Upper lobe of right lung (tissue), 1 donor: ENCODE data around the gene PCDHA13. TPM values are rescaled to one million over a fixed set of nuclear protein-coding genes. Genes with fewer than 3 reads are reported as not detected.

ENCODE experiments used
- ATAC-seq: fragments of 200-7000 bp; cut with Tn5 transposase; one replicate; pipeline ENCODE4 v1.9.1; 2020; ENCODE audit warnings: mild to moderate bottlenecking, moderate library complexity
- DNase-seq: peaks from one replicate; pipeline ENCODE4 v3.0.0-alpha.2; 2020
- H3K27ac ChIP-seq: fragments of 200-600 bp; one replicate; pipeline ENCODE4 v1.8.0; 2022
- H3K27me3 ChIP-seq: fragments of 200-600 bp; one replicate; pipeline ENCODE4 v1.8.0; 2022; ENCODE audit warnings: mild to moderate bottlenecking
- H3K36me3 ChIP-seq: fragments of 200-600 bp; one replicate; pipeline ENCODE4 v1.8.0; 2022
- H3K4me1 ChIP-seq: fragments of 200-600 bp; one replicate; pipeline ENCODE4 v1.8.0; 2022
- H3K4me3 ChIP-seq: fragments of 200-600 bp; one replicate; pipeline ENCODE4 v1.8.0; 2022; ENCODE audit warnings: mild to moderate bottlenecking
- H3K9me3 ChIP-seq: fragments of 200-600 bp; one replicate; pipeline ENCODE4 v1.8.0; 2022
- CTCF ChIP-seq: fragments of 200-600 bp; IDR thresholded peaks from one replicate; pipeline ENCODE4 v1.8.0; 2022; ENCODE audit warnings: antibody characterized with exemption
- intact Hi-C: fragments of 100-400 bp; cut with DNase I; formaldehyde crosslinking; loops from one replicate; pipeline ENCODE4 v1.11.0; 2022
- total RNA-seq: library from RNA; stranded (reverse); fragmentation: NEBNext Ultra II Directional; extraction: Animal tissue kit (Norgen Biotek cat#: 25700); gene quantifications from one replicate; pipeline ENCODE4 v1.2.1, GENCODE V29; 2021
- donor health status: DM: no; HTN: yes; CAD: no; lungs with severe emphysema.

The PCDHA13 gene
- total RNA-seq, 1 donor from 2014 or later: 2.3 TPM

GRCh38 chr5:140883373-140883772 lies 1.4 kb downstream of the PCDHA13 start:
- ATAC-seq (no peak), DNase-seq (peak; percentile 58)
- H3K27me3 ChIP-seq: no peaks in the 10 kb centered on the region
- no peak overlapping the region for H3K27ac ChIP-seq
- H3K4me1 ChIP-seq: no peaks in the 10 kb centered on the region
- intact Hi-C loops: no loop called here
- TF ChIP-seq CTCF: no peak
- H3K36me3 ChIP-seq: no peaks in the 10 kb centered on the region
- no peak overlapping the region for H3K4me3 ChIP-seq
- no peaks in the 10 kb centered on the region for H3K9me3 ChIP-seq

GRCh38 chr5:140883927-140884697 lies 2.2 kb downstream of the PCDHA13 start:
- no peak for TF ChIP-seq CTCF
- peak; percentile 26 for ATAC-seq
- no peaks in the 10 kb centered on the region for H3K9me3 ChIP-seq
- no peaks in the 10 kb centered on the region for H3K36me3 ChIP-seq
- H3K27me3 ChIP-seq: no peaks in the 10 kb centered on the region
- H3K27ac ChIP-seq: no peak overlapping the region
- no peak overlapping the region for H3K4me3 ChIP-seq
- no peaks in the 10 kb centered on the region for H3K4me1 ChIP-seq
- DNase-seq: peak; percentile 58
- intact Hi-C loops: no loop called here

- H3K9me3 ChIP-seq: no peaks in the 10 kb centered on the region
- intact Hi-C loops: no loop called here
- no peak for TF ChIP-seq CTCF
- no peaks in the 10 kb centered on the region for H3K27me3 ChIP-seq
- no peak overlapping the region for H3K4me3 ChIP-seq
- DNase-seq: no peak
- ATAC-seq: no peak
- no peak overlapping the region for H3K27ac ChIP-seq
- H3K36me3 ChIP-seq: no peaks in the 10 kb centered on the region
- no peaks in the 10 kb centered on the region for H3K4me1 ChIP-seq
Observed at GRCh38 chr5:140916325-140916724, 34.4 kb downstream of the PCDHA13 start.

GRCh38 chr5:140923601-140924000 lies 41.7 kb downstream of the PCDHA13 start:
- H3K4me3 ChIP-seq: no peak overlapping the region
- intact Hi-C loops: no loop called here
- no peaks in the 10 kb centered on the region for H3K27me3 ChIP-seq
- no peak for ATAC-seq
- H3K36me3 ChIP-seq: no peaks in the 10 kb centered on the region
- no peak for DNase-seq
- no peak overlapping the region for H3K27ac ChIP-seq
- no peaks in the 10 kb centered on the region for H3K9me3 ChIP-seq
- TF ChIP-seq CTCF: no peak
- H3K4me1 ChIP-seq: peaks cover 5% of the 10 kb centered on the region

GRCh38 chr5:140925806-140926442 lies 44.0 kb downstream of the PCDHA13 start, which contains the start of gene PCDHAC1:
Gene PCDHAC1 (plus strand): TSS chr5:140926299. CDS start chr5:140926893, 594 bp downstream.
- Histone ChIP-seq H3K9me3 (no peaks in the 10 kb centered on the region), H3K27me3 (no peaks in the 10 kb centered on the region), H3K4me3 (peak within 1 kb of the TSS; percentile 60), H3K27ac (no peak within 1 kb of the TSS), H3K36me3 (no peaks in the 10 kb centered on the region), H3K4me1 (peaks cover 5% of the 10 kb centered on the region)
- intact Hi-C loops: no loop called here
- ATAC-seq: peak; percentile 84
- TF ChIP-seq CTCF: no peak
- DNase-seq: peak; percentile 79
